Astrocyte (in vitro differentiated cells and primary cell): ENCODE results near the gene CIC. TPM values are rescaled to one million over a fixed set of nuclear protein-coding genes. Genes with fewer than 3 reads are reported as not detected.

Experiments used
- DNase-seq: peaks from one replicate; pipeline ENCODE4 v3.0.0-alpha.2; 2010; ENCODE audit warnings: low read depth
- FAIRE-seq: peaks from 2 replicates; lab custom pipeline; 2011; peaks lifted over from hg19 to GRCh38; lab: Jason Lieb, UNC
- H2AFZ ChIP-seq: 2 replicates; pipeline ENCODE4 v1.6.0; 2012; ENCODE audit warnings: low read depth, low read length, inconsistent platforms
- H3K27ac ChIP-seq: 2 replicates; pipeline ENCODE4 v1.5.1; 2011; ENCODE audit warnings: low read depth, low read length, inconsistent platforms
- H3K27me3 ChIP-seq: 2 replicates; pipeline ENCODE4 v1.6.0; 2011; ENCODE audit warnings: low read length, inconsistent platforms; ENCODE audit not compliant: insufficient read depth
- H3K36me3 ChIP-seq: 2 replicates; pipeline ENCODE4 v1.5.1; 2011; ENCODE audit warnings: low read length, inconsistent platforms; ENCODE audit not compliant: insufficient read depth
- H3K4me1 ChIP-seq: 2 replicates; pipeline ENCODE4 v1.5.1; 2011; ENCODE audit warnings: low read length, inconsistent platforms; ENCODE audit not compliant: insufficient read depth
- H3K4me2 ChIP-seq: 2 replicates; pipeline ENCODE4 v1.6.0; 2012; ENCODE audit warnings: low read length, inconsistent platforms
- H3K4me3 ChIP-seq: 2 replicates; pipeline ENCODE4 v1.5.1; 2011; ENCODE audit warnings: low read depth, mild to moderate bottlenecking, low read length, inconsistent platforms; ENCODE audit not compliant: insufficient read depth
- H3K79me2 ChIP-seq: 2 replicates; pipeline ENCODE4 v1.6.0; 2012; ENCODE audit warnings: mild to moderate bottlenecking, low read length, inconsistent platforms; ENCODE audit not compliant: insufficient read depth
- H3K9ac ChIP-seq: 2 replicates; pipeline ENCODE4 v1.6.0; 2012; ENCODE audit warnings: mild to moderate bottlenecking, low read length, inconsistent platforms
- H3K9me3 ChIP-seq: 2 replicates; pipeline ENCODE4 v1.5.1; 2012; ENCODE audit warnings: low read depth, mild to moderate bottlenecking, low read length, inconsistent platforms; ENCODE audit not compliant: insufficient read depth
- H4K20me1 ChIP-seq: 2 replicates; pipeline ENCODE4 v1.6.0; 2012; ENCODE audit warnings: low read length, inconsistent platforms; ENCODE audit not compliant: insufficient read depth
- H3K27ac Mint-ChIP-seq: one replicate; pipeline ENCODE4 v1.8.0; 2021; ENCODE audit warnings: mild to moderate bottlenecking, mixed read lengths; ENCODE audit not compliant: unreplicated experiment
- H3K27me3 Mint-ChIP-seq: one replicate; pipeline ENCODE4 v1.8.0; 2021; ENCODE audit warnings: low read depth, mixed read lengths; ENCODE audit not compliant: unreplicated experiment
- H3K36me3 Mint-ChIP-seq: one replicate; pipeline ENCODE4 v1.8.0; 2021; ENCODE audit warnings: low read depth, mixed read lengths; ENCODE audit not compliant: unreplicated experiment
- H3K4me1 Mint-ChIP-seq: one replicate; pipeline ENCODE4 v1.8.0; 2021; ENCODE audit warnings: low read depth, mixed read lengths; ENCODE audit not compliant: unreplicated experiment
- H3K4me3 Mint-ChIP-seq: one replicate; pipeline ENCODE4 v1.8.0; 2021; ENCODE audit warnings: mild to moderate bottlenecking, moderate library complexity, mixed read lengths; ENCODE audit not compliant: unreplicated experiment
- H3K9me3 Mint-ChIP-seq: one replicate; pipeline ENCODE4 v1.8.0; 2021; ENCODE audit warnings: mild to moderate bottlenecking, mixed read lengths; ENCODE audit not compliant: unreplicated experiment
- CTCF ChIP-seq: IDR thresholded peaks from 2 replicates; pipeline ENCODE4 v1.5.1; 2011; ENCODE audit warnings: low read depth, mild to moderate bottlenecking, inconsistent platforms, low read length, moderate library complexity; ENCODE audit not compliant: insufficient read depth
- EZH2 ChIP-seq: IDR thresholded peaks from 2 replicates; pipeline ENCODE4 v1.6.1; 2012; ENCODE audit warnings: mild to moderate bottlenecking, low read length, inconsistent platforms; ENCODE audit not compliant: insufficient read depth
- total RNA-seq: library from RNA; stranded (reverse); gene quantifications from 2 replicates; pipeline ENCODE4 v1.2.1, GENCODE V29; 2021

The CIC gene
- total RNA-seq, 1 donor from 2014 or later, result 78.5 TPM

DNA sequence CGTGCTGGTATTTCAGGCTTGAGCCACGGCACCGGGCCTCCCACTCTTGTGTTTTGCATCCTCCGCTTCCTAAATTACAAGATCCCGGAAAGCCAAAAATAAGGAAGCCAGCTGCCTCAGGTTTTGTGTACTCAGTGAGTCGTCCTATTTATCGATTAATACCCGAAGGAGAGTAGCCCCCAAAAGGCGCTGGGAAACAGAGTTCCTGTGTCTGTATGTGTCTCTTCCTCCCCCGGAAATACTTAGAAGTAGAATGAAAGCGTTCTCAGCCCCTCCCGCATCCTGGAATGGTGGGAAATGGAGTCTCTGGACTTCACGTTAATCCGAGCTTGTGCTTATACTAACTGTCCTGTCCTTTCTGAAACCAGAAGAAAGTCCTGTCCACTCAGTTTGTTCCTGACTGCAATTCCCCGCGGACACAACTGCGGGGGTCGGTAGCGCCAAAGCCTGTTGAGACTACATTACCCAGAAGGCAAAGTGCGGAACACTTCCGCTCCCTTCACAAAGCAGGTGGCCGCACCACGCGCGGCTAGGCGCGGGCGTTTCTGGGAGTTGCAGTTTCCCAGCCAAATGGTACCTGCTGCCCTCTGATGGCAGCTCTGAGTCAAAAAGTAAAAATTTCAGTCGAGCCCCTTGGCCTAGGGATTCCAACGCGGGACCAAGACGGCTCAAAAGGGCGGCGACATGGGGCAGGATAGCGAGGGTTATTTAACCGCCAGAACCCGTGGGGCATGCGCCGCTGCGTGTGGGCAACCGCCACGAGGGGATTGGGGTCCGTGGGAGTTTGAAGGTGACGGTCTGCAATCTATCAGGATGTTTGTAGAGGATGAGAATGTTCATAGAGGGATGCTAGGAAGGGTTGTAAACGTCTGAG, 24.5 kb upstream of the CIC start:
- Histone ChIP-seq H3K27ac (peak overlapping the region; percentile 62), H3K36me3 (peaks cover 4% of the 10 kb centered on the region), H2AFZ (peak overlapping the region; percentile 55), H3K4me3 (peak overlapping the region; percentile 97), H3K27me3 (no peaks in the 10 kb centered on the region), H3K4me1 (peaks cover 29% of the 10 kb centered on the region), H3K9ac (peak overlapping the region; percentile 95), H3K9me3 (no peaks in the 10 kb centered on the region), H4K20me1 (peaks cover 50% of the 10 kb centered on the region), H3K4me2 (peak overlapping the region; percentile 88), H3K79me2 (peaks cover 51% of the 10 kb centered on the region)
- H3K9me3 Mint-ChIP-seq, result no peaks in the 10 kb centered on the region
- H3K27me3 Mint-ChIP-seq, result no peaks in the 10 kb centered on the region
- FAIRE-seq (peak; percentile 84), DNase-seq (peak; percentile 86)
- peaks cover 29% of the 10 kb centered on the region for H3K4me1 Mint-ChIP-seq
- H3K4me3 Mint-ChIP-seq, result peak overlapping the region; percentile 89
- TF ChIP-seq CTCF (peak; percentile 43), EZH2 (no peak)
- H3K27ac Mint-ChIP-seq, result peak overlapping the region; percentile 94
- H3K36me3 Mint-ChIP-seq, result peaks cover 2% of the 10 kb centered on the region

DNA sequence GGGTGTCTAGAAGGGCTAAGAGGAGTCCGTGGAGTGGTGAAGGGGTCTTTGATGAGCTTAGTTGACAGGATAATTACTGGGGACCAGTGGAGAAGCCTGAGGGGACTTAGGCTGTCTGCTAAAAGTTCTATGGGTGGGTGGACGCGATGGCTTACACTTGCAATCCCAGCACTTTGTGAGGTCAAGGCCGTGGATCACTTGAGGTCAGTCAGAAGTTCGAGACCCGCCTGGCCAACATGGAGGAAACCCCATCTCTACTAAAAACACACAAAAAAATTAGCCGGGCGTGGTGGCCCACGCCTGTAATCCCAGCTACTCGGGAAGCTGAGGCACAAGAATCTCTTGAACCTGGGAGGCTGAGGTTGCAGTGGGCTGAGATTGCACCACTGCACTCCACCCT, 23.8 kb upstream of the CIC start:
- peak overlapping the region; percentile 53 for H3K27ac ChIP-seq
- H3K79me2 ChIP-seq, result peaks cover 51% of the 10 kb centered on the region
- FAIRE-seq (no peak), DNase-seq (no peak)
- Mint-ChIP-seq H3K27ac (peak overlapping the region; percentile 94), H3K36me3 (peaks cover 4% of the 10 kb centered on the region), H3K9me3 (no peaks in the 10 kb centered on the region), H3K4me3 (peak overlapping the region; percentile 89), H3K27me3 (no peaks in the 10 kb centered on the region), H3K4me1 (peaks cover 31% of the 10 kb centered on the region)
- TF ChIP-seq EZH2, result no peak
- TF ChIP-seq CTCF, result no peak
- H3K9me3 ChIP-seq, result no peaks in the 10 kb centered on the region
- peaks cover 50% of the 10 kb centered on the region for H4K20me1 ChIP-seq
- peak overlapping the region; percentile 25 for H3K9ac ChIP-seq
- no peak overlapping the region for H3K4me3 ChIP-seq
- no peaks in the 10 kb centered on the region for H3K27me3 ChIP-seq
- peak overlapping the region; percentile 88 for H3K4me2 ChIP-seq
- H3K4me1 ChIP-seq, result peaks cover 30% of the 10 kb centered on the region
- H2AFZ ChIP-seq, result peak overlapping the region; percentile 55
- peaks cover 11% of the 10 kb centered on the region for H3K36me3 ChIP-seq
